ENCODE data around the gene ABCA7.

The ABCA7 gene

GRCh38 chr19:1103132-1103707, 63.3 kb downstream of the ABCA7 start:
- no peak for DNase-seq (ENCODE audit: low read depth in 2 of 3, low spot score in 1 of 3)

- peak; percentile 96 to 98 (median 97) for DNase-seq (ENCODE audit: low read depth in 2 of 3, low spot score in 1 of 3)
These were observed 63.9 kb downstream of the ABCA7 start, which contains the start of gene GPX4 for GRCh38 chr19:1103708-1104310. Gene GPX4, plus strand, starts transcription at chr19:1103994. Its CDS starts 50 bp downstream, at chr19:1104044.

- peak in 2 of 3 donors; percentile 63 to 68 for DNase-seq (ENCODE audit: low read depth in 2 of 3, low spot score in 1 of 3)
These were observed 64.6 kb downstream of the ABCA7 start for GRCh38 chr19:1104311-1105007.

- DNase-seq (ENCODE audit: low read depth in 2 of 3, low spot score in 1 of 3), result no peak
These were observed 65.3 kb downstream of the ABCA7 start for GRCh38 chr19:1105008-1105872.

- DNase-seq (ENCODE audit: low read depth in 2 of 3, low spot score in 1 of 3), result no peak
These were observed 66.2 kb downstream of the ABCA7 start for GRCh38 chr19:1105873-1106840.

GRCh38 chr19:1106841-1107660, 67.1 kb downstream of the ABCA7 start:
- no peak for DNase-seq (ENCODE audit: low read depth in 2 of 3, low spot score in 1 of 3)

GRCh38 chr19:1107661-1108261, 67.9 kb downstream of the ABCA7 start:
- no peak for DNase-seq (ENCODE audit: low read depth in 2 of 3, low spot score in 1 of 3)

GRCh38 chr19:1108291-1109031, 68.6 kb downstream of the ABCA7 start:
- DNase-seq (ENCODE audit: low read depth in 2 of 3, low spot score in 1 of 3), result no peak

- DNase-seq (ENCODE audit: low read depth in 2 of 3, low spot score in 1 of 3), result no peak
These were observed 69.2 kb downstream of the ABCA7 start for GRCh38 chr19:1109032-1109551.

GRCh38 chr19:1109697-1110671, 70.1 kb downstream of the ABCA7 start:
- DNase-seq (ENCODE audit: low read depth in 2 of 3, low spot score in 1 of 3), result no peak

- no peak for DNase-seq (ENCODE audit: low read depth in 2 of 3, low spot score in 1 of 3)
These were observed 71.1 kb downstream of the ABCA7 start for GRCh38 chr19:1110809-1111640.

- no peak for DNase-seq (ENCODE audit: low read depth in 2 of 3, low spot score in 1 of 3)
These were observed 71.8 kb downstream of the ABCA7 start for GRCh38 chr19:1111641-1112267.

GRCh38 chr19:1112268-1113029, 72.5 kb downstream of the ABCA7 start:
- DNase-seq (ENCODE audit: low read depth in 2 of 3, low spot score in 1 of 3), result no peak

GRCh38 chr19:1113030-1113985, 73.4 kb downstream of the ABCA7 start:
- DNase-seq (ENCODE audit: low read depth in 2 of 3, low spot score in 1 of 3), result peak; percentile 69 to 81 (median 80)

Measured in stimulated activated CD4-positive, alpha-beta T cell treated with anti-CD3 and anti-CD28 coated beads, Interleukin-12 subunit alpha, Interleukin-12 subunit beta, amount 100 ng/mL, for 48 hours (primary cell).